ENCODE measurements around the gene TPI1.

DNA sequence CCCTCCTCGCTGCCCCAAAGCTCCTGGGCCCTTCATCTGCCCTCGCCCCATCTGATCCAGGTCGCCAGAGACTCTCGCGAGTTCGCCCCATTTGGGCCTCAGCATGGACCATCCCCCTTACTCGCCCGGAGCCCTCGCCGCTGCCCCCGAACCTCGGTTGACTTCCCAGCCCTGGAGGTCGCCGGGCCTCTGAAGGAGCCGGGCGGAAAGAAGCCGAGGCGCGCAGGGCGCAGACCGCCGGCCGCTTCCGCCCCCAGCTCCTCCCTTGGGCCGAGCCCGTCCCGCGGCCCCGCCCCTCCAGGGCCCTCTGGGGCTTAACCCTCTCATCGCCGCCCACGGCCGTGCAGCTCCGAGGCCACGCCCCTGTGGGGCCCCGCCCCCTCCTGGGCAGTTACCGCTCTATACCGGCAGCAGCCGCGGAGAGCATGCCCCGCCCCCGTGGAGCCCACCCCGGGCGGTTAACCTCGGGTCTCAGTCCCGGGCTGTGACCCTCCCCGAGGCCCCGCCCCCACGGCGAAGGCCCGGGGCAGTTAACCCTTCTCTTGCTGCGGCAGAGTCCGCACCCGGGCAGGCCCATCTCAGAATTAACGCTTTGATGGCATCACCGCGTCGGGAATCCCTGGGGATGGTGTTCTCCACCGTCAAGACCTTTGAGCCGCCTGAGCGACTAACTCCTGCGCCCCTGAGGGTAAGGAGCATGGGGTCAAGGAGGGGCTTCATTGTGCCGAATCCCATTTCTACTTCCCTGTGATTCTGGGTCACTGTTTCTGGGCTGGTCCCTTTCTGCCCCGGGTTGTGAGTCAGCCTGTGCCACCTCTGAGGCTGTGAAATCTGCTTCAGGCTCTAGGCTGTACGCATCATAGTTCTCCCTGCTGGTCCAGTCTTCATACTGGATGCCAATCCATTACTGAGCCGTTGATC is 6.0 kb downstream of the TPI1 start, which contains the start of gene SPSB2:
- TF ChIP-seq, protein P1, sequence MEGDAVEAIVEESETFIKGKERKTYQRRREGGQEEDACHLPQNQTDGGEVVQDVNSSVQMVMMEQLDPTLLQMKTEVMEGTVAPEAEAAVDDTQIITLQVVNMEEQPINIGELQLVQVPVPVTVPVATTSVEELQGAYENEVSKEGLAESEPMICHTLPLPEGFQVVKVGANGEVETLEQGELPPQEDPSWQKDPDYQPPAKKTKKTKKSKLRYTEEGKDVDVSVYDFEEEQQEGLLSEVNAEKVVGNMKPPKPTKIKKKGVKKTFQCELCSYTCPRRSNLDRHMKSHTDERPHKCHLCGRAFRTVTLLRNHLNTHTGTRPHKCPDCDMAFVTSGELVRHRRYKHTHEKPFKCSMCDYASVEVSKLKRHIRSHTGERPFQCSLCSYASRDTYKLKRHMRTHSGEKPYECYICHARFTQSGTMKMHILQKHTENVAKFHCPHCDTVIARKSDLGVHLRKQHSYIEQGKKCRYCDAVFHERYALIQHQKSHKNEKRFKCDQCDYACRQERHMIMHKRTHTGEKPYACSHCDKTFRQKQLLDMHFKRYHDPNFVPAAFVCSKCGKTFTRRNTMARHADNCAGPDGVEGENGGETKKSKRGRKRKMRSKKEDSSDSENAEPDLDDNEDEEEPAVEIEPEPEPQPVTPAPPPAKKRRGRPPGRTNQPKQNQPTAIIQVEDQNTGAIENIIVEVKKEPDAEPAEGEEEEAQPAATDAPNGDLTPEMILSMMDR (conservative IDR thresholded peaks at IDR 0.05; ENCODE audit: low read depth, low read length), result no peak
- TF ChIP-seq EZH2 (IDR thresholded peaks at IDR 0.05; ENCODE audit: low read length, unreplicated experiment) (no peak), EZH2phosphoT487 (IDR thresholded peaks at IDR 0.05; ENCODE audit: borderline replicate concordance, low read length) (no peak)
